Epithelial cell of esophagus (primary cell): ENCODE measurements around the gene UEVLD.

Experiments
- DNase-seq: peaks from one replicate; pipeline ENCODE4 v3.0.0; 2010; ENCODE audit warnings: low read depth
- H3K4me3 ChIP-seq: 2 replicates; pipeline ENCODE4 v1.5.1; 2011; ENCODE audit warnings: mild to moderate bottlenecking, low read length, control low read depth
- TF ChIP-seq, protein P1 (sequence below): IDR thresholded peaks from 2 replicates; pipeline ENCODE4 v1.5.1; 2011; ENCODE audit warnings: low read depth, mild to moderate bottlenecking, low read length, control low read depth, inconsistent platforms; ENCODE audit not compliant: insufficient read depth; ENCODE audit errors: missing control alignments

The UEVLD gene

DNA sequence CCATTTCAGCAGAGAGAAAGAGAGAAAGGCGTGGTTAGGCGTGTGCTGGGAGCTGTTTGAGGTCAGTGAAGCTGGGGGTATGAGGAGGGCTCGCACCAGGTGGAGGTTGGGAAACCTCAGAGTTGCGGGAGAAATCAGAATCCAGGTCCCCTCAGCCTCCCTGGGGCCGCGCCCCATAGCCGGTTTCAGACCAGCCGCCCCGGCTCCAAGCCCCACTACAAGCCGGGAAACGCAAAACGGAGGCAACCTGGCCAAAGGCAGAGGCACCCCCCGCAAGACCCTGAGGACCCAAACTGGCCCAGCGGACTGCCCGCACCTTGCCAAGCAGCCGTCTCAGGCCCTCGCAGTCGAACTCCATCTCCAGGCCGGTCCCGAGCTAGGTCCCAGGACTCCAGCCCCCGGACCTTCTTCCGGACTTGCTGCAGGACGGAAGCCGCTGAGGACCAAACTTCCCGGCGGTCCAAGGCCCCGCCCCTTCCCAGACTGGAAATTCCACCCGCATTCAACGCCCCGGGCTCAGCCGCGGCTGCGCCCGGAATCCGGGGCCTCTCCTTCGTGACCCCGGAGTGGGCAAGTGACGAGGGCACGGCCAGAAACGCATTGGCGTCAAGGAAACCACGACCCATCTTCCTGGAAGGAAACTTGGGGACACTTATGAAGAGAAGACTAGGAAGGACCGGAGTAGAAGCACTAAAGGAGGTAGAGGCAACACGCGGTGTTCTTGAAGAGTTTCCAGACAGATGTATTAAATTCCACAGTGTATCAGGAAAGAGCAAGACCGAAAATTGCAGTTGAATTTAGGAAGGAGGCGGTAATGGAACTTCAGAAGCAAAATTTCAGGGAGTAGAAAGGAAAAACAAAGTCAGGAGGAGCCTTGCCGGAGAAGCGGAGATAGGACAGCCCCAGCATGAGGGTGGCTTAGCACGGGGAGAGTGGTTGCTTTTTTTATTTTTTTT lies at the start of gene UEVLD:
Gene UEVLD (minus strand): TSS at position 438 of the 956 bp plus-strand sequence. CDS start 80 bp downstream, at position 358.
- DNase-seq = peak; percentile 91
- H3K4me3 ChIP-seq = peak within 1 kb of the TSS; percentile 86
- TF ChIP-seq, protein P1, sequence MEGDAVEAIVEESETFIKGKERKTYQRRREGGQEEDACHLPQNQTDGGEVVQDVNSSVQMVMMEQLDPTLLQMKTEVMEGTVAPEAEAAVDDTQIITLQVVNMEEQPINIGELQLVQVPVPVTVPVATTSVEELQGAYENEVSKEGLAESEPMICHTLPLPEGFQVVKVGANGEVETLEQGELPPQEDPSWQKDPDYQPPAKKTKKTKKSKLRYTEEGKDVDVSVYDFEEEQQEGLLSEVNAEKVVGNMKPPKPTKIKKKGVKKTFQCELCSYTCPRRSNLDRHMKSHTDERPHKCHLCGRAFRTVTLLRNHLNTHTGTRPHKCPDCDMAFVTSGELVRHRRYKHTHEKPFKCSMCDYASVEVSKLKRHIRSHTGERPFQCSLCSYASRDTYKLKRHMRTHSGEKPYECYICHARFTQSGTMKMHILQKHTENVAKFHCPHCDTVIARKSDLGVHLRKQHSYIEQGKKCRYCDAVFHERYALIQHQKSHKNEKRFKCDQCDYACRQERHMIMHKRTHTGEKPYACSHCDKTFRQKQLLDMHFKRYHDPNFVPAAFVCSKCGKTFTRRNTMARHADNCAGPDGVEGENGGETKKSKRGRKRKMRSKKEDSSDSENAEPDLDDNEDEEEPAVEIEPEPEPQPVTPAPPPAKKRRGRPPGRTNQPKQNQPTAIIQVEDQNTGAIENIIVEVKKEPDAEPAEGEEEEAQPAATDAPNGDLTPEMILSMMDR = no peak

DNA sequence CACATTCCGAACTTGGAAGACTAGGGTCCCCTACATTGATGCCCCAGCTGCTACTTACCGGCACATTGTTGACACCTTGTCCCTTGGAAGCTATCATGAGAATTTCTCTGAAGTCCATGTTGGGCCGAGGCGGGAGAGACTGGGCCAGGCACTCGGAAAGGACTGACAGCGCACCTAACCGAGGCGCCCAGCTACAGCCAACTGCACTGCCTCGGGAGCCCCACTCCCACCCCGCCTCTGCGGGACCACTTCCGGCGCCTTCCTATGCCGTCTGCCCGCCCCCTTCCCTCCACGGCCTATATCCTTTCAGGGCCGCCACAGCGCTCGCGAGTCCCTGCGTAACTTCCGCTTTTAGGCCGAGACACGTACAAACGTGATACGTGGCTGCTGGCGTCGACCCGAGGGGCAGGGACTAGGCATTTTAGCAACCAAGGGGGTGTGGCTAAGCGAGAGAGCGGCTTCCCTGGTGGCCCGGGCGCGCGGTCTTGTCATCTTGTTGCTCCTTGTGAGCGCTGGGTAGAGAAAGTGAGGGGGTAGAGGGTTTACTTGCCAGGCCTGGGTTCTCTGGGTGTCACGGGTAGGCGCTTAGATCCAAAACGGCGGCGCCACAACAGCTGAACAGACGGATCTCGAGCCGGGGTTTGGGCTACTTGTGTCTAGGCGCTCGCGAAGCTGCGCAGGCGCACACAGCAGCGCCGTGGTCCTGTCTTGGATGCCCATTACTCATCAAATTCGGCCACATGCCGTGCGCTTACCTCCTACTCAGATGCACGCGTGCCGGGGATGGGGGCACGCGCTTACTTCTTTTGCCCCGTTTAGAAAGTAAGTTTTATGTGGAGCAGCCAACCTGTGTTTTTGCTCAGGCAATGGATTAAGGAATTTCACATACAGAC lies 45.9 kb upstream of the UEVLD start, which contains the start of gene SPTY2D1:
Gene SPTY2D1 (minus strand): TSS at position 203 of the 893 bp plus-strand sequence. CDS start 85 bp downstream, at position 118.
- TF ChIP-seq, protein P1 = no peak
- DNase-seq = peak; percentile 100
- H3K4me3 ChIP-seq = peak within 1 kb of the TSS; percentile 99

DNA sequence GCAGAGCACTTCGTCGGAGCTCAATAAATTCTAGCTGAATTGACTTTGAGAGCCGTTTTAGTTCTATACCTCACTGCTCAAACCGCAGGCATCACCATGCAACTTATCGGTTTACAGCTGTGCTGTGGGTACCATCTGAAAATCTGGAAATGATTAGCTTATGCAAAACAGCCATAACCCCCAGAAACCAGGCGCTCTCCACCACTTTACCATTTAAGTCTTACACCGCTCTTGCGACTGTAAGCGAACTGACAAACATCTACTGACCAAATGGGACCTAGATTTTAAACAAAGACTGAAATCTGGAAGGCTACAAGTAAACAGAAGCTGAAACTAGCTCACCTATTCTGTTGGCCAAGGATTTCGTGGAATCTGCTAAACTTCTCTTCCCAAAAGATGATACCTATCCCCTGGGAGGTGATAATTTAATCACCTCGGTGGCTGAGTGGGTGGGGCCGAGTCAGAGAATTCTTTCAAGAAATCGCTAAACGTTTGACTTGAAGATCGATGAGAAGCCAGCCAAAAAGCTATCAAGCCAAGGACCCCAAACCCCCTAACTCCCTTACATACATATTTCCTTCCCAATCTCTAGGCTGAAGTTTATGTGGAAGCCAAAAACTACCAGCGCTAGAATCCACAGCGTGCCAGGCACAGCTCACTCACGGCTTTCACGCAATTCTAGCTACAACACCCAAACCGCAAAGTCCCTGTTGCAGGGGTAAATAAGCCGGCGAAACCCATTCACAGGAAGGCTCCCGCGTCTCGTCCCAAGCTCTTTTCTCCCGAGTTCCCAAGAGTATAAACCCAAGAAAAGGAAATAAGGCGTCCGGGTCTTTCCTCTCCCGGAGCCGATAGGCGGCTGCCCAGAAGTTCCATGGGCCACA lies 45.0 kb upstream of the UEVLD start:
- DNase-seq = no peak
- TF ChIP-seq, protein P1 = no peak
- H3K4me3 ChIP-seq = peak overlapping the region; percentile 99

DNA sequence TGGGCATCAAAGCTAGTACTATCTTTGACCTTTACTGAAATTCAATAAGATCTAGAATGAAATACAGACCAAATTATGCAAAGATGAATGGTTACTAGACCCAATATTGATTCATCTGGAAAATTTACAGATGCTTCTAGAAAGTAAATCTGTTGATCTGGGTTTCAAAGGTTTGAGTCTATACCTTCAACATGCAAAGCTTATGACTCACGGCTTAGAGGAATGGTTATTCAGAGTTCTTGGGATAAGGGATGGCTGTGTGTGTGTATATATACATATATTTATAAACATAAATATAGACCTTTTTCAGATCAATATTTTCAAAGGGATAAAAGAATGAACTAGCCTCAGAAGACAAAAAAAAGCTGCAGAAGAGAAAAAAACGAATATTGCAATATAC lies 44.3 kb upstream of the UEVLD start:
- peak; percentile 34 for DNase-seq
- peak overlapping the region; percentile 99 for H3K4me3 ChIP-seq
- TF ChIP-seq, protein P1 = no peak

DNA sequence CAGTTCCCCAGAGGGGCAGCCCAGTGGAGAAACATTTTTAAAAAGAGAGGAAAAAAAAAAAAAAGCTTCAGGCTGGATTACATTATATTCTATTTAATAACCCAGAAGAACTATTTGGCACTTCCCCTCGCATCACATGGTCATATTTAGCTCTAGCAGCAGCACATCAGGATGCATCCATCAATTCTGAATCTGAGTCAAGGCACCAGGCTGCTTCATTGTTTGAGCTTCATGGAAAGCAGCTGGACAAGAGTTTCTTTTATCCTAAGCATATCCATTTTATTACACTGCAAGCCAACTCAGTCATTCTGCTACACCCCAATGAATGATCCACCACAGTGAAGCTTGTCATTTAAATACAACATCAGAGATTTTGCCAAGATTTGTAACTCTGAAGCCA lies 35.6 kb upstream of the UEVLD start:
- no peak overlapping the region for H3K4me3 ChIP-seq
- DNase-seq = no peak
- TF ChIP-seq, protein P1 = no peak

DNA sequence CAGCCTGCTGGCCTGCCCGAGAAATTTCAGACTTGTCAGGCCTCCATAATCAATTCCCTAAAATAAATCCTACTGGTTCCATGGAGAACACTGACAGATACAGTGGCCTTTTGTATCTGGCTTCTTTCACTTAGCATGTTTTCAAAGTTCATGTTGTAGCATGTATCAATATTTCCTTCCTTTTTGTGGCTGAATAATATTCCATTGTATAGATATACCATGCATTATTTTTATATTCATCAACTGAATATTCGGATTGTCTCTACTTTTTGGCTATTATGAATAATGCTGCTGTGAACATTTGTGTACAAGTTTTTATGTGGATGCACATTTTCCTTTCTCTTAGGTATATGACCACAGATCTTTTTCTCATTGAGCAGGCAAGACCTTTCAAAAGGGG lies 35.2 kb upstream of the UEVLD start:
- DNase-seq = no peak
- TF ChIP-seq, protein P1 = no peak
- H3K4me3 ChIP-seq = no peak overlapping the region
